Measurements from ENCODE around the gene TMEM14B. TPM values are rescaled to one million over a fixed set of nuclear protein-coding genes. Genes with fewer than 3 reads are reported as not detected.
"Not testable (repeated sequence)": the region's sequence is repeated elsewhere in the genome, so short reads cannot be mapped to it uniquely, and the experiment has no call there.

The TMEM14B gene
- total RNA-seq, 1 donor: 98.1 TPM

DNA sequence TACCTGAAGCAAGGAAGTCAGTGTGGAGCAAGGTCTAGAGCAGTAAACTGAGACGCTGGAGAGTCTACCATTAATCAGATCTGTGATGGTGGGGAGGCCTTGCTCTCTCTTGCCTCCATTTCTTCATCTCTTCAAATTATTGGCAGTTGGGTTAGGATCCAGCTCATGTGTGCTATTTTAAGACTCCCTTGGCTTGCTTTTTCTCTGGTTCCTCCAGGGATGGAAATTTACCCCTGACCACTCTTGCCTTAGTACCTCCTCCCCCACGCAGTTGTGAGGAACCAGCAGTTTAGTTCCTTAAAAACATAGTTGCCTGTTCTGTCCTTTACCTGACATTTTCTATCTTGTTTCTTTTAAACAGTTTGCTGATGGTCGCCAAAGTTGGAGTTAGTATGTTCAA lies 17.4 kb upstream of the TMEM14B start:
- TF ChIP-seq, protein P1, sequence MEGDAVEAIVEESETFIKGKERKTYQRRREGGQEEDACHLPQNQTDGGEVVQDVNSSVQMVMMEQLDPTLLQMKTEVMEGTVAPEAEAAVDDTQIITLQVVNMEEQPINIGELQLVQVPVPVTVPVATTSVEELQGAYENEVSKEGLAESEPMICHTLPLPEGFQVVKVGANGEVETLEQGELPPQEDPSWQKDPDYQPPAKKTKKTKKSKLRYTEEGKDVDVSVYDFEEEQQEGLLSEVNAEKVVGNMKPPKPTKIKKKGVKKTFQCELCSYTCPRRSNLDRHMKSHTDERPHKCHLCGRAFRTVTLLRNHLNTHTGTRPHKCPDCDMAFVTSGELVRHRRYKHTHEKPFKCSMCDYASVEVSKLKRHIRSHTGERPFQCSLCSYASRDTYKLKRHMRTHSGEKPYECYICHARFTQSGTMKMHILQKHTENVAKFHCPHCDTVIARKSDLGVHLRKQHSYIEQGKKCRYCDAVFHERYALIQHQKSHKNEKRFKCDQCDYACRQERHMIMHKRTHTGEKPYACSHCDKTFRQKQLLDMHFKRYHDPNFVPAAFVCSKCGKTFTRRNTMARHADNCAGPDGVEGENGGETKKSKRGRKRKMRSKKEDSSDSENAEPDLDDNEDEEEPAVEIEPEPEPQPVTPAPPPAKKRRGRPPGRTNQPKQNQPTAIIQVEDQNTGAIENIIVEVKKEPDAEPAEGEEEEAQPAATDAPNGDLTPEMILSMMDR (IDR thresholded peaks at IDR 0.05; ENCODE audit: insufficient read depth, low read length): no peak
- no peak for DNase-seq (ENCODE audit: low read depth)

DNA sequence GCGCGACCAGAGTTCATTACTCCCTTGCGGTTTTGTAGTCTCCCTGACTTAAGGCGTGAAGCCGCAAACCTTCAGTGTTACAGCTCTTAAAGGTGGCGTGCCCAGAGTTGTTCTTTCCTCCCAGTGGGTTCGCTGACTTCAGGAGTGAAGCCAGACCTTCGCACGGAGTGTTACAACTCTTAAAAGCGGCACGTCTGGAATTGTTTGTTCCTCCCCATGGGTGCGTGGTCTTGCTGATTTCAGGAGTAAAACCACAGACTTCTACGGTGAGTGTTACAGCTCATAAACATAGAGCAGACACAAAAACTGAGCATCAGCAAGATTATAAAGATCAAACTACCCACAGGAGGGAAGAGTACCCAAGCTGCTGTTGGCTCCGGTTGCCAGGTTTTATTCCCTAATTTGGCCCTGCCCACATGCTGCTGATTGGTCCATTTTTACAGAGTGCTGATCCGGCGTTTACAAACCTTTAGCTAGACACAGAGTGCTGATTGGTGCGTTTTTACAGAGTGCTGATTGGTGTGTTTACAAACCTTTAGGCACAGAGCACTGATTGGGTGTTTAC lies 14.4 kb upstream of the TMEM14B start:
- TF ChIP-seq, protein P1 (IDR thresholded peaks at IDR 0.05; ENCODE audit: insufficient read depth, low read length): no peak
- DNase-seq (ENCODE audit: low read depth): no peak
- no peak overlapping the region for H3K4me3 ChIP-seq (ENCODE audit: low read depth, low read length)

More for the DNA sequence above, 17.4 kb upstream of the TMEM14B start:
- H3K4me3 ChIP-seq (ENCODE audit: low read depth, low read length): no peak overlapping the region

DNA sequence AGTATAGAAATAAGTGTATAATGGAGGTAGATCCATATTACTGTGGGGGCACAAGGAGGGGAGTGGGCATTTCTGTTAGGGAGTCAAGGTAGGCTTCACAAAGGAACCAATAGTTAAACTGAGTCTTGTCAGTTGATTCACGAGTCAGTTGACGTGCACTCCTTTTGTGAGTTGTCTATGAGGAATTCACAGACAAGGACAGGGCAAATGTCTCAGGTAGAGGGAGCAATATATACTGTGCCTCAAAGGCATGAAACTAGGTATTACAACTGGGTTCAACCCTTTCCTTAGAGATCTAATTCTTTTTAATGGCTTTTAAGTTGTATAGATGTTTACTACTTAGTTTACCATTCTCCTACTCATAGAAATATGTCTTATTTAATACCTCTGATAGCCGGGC lies 13.7 kb upstream of the TMEM14B start:
- H3K4me3 ChIP-seq (ENCODE audit: low read depth, low read length): no peak overlapping the region
- TF ChIP-seq, protein P1 (IDR thresholded peaks at IDR 0.05; ENCODE audit: insufficient read depth, low read length): no peak
- DNase-seq (ENCODE audit: low read depth): no peak

DNA sequence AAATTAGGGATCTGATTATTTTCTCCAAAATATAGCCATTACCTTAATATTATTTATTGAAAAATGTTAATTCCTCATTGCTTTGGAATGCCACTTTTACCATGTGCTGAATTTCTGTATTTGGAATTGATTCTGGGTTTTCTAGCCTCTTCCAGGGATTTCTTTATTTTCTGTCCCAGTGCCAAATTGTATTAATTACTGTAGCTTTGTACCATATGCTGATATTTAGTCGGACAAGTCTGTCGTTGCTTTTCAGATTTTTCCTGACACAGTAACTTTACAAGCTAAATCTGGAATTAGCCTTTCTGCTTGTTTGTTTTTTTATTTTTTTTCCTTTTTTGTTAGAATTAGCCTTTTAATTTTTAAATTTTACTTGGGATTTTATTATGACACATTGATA lies 10.9 kb upstream of the TMEM14B start:
- no peak overlapping the region for H3K4me3 ChIP-seq (ENCODE audit: low read depth, low read length)
- no peak for DNase-seq (ENCODE audit: low read depth)
- TF ChIP-seq, protein P1 (IDR thresholded peaks at IDR 0.05; ENCODE audit: insufficient read depth, low read length): no peak

DNA sequence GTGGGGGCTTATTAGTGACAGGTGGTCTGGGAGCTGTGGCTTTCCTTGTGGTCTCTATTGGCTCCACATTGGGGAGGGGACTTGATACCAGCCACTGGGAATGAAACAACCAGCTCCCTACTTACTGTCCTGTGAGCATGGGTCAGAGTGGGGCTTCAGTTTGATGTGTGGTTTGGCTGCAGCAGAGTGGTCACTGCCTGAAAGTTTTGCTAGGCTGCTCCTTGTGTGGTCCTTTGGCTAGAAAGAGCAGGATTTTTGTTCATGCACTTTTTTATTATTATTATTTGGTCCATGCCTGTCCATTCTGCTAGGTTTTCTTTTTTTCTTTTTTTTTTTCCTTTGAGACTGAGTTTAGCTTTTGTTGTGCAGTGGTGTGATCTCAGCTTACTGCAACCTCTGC lies 7.5 kb upstream of the TMEM14B start:
- no peak overlapping the region for H3K4me3 ChIP-seq (ENCODE audit: low read depth, low read length)
- DNase-seq (ENCODE audit: low read depth): no peak
- TF ChIP-seq, protein P1 (IDR thresholded peaks at IDR 0.05; ENCODE audit: insufficient read depth, low read length): no peak

DNA sequence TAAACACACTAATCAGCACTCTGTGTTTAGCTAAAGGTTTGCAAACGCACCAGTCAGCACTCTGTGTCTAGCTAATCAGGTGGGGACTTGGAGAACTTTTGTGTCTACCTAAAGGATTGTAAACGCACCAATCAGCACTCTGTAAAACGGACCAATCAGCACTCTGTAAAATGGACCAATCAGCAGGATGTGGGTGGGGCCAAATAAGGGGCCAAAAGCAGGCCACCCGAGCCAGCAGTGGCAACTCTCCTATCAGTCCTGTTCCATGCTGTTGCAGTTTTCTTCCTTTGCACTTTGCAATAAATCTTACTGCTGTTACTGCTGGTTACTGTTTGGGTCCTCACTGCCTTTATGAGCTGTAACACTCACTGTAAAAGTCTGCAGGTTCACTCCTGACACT lies 6.0 kb upstream of the TMEM14B start:
- not testable (repeated sequence) for H3K4me3 ChIP-seq (ENCODE audit: low read depth, low read length); DNase-seq (ENCODE audit: low read depth)

DNA sequence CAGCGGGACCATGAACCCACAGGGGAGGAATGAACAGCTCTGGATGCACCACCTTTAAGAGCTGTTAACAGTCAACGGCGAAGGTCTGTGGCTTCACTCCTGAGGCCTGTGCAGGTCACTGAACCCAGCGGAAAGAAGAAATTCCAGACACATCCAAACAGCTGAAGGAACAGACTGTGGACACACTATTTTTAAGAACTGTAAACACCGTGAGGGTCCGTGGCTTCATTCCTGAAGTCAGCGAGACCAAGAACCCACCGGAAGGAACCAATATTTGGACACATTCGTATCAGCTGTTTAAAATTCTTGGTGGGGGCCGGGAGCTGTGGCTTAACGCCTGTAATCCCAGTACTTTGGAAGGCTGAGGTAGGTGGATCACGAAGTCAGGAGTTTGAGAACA lies 5.4 kb upstream of the TMEM14B start:
- H3K4me3 ChIP-seq (ENCODE audit: low read depth, low read length): no peak overlapping the region
- TF ChIP-seq, protein P1 (IDR thresholded peaks at IDR 0.05; ENCODE audit: insufficient read depth, low read length): no peak
- no peak for DNase-seq (ENCODE audit: low read depth)

All from fibroblast of the aortic adventitia (primary cell).